ENCODE measurements around the gene SDC3.

The SDC3 gene

DNA sequence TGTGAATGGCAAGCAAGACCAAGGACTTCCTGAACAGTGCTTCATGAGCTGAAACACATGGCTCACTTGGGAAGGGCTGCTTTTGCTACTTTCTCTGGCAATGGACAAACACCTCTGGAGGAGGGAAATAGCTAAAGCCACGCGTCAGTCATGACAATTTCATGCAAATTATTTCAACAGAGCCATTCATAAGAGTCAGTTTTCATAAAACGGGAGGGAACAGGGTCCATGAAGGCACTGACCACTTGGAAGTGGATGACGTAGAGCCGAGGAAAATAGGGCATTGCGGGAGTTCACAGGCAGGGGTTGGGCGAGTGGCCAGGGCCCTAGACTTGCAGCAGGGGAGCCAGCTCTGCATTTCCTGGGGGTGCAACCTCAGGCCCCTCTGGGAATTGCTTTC, 43.9 kb downstream of the SDC3 start:
- no peak overlapping the region for H3K4me3 ChIP-seq (ENCODE audit: low read length)
- DNase-seq (ENCODE audit: low read depth, low spot score): no peak

DNA sequence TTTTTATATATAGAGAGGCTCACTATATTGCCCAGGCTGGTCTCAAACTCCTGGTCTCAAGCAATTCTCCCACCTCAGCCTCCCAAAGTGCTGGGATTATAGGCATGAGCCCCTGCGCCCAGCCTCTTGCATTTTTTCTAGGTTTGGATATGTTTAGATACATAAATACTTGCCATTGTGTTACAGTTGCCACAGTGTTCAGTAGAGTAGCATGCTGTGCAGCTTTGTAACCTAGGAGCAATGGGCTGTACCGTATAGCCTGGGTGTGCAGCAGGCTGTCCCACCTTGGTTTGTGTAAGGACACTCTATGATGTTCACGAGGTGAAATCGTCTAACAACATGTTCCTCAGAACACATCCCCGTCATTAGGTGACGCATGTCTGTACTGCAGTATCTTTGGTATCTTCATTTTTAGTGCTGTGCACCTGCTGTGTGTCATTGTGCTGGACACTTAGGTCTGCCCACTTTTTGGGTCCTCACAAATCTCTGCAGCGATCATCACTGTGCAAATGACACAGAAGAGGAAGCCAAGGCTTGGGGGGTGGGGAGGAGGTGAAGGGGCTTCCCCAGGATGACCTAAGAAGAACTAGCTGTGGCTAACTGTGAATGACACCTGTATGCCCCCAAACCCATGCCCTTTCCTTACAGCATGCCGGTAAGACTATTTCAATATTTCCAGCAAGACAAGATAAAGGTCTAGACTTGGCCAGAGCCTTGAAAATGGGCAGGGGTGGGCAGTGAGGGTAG, 44.5 kb downstream of the SDC3 start:
- no peak for DNase-seq (ENCODE audit: low read depth, low spot score)
- no peak overlapping the region for H3K4me3 ChIP-seq (ENCODE audit: low read length)

DNA sequence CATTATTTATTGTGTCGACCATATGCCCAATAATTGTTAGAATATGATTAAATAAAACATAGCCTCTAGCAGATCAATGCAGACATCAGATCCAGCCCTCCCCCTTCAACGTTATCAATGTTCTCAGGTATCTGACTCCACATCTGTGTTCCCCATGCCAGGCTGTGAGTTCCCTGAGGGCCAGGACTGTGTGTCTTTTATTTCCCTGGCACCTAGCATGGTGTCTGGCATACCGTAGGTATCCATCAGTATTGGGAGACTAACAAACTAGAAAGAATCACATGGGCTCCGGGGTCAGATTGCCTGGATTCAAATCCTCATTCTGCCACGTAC, 48.3 kb downstream of the SDC3 start:
- no peak overlapping the region for H3K4me3 ChIP-seq (ENCODE audit: low read length)
- DNase-seq (ENCODE audit: low read depth, low spot score): no peak

DNA sequence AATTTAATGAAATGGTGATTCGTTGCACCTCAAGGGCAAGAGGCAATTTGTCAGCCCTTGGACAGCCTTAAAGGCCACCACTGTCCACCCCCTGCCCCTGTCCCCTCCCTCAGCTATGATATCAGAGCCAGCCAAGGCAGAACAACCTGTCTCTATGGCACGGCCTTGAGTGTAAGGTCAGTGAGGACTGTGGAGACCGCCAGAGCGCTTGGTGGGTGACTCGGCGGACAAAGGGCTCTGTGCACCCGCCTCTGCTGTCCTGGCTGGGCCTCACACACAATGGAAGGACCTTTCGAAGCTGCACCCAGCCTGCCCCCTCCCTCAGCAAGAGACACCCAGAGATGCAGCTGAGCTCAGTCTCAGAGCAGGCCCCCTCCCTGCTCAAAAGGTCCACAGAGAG, 50.6 kb downstream of the SDC3 start:
- DNase-seq (ENCODE audit: low read depth, low spot score): no peak
- H3K4me3 ChIP-seq (ENCODE audit: low read length): no peak overlapping the region

DNA sequence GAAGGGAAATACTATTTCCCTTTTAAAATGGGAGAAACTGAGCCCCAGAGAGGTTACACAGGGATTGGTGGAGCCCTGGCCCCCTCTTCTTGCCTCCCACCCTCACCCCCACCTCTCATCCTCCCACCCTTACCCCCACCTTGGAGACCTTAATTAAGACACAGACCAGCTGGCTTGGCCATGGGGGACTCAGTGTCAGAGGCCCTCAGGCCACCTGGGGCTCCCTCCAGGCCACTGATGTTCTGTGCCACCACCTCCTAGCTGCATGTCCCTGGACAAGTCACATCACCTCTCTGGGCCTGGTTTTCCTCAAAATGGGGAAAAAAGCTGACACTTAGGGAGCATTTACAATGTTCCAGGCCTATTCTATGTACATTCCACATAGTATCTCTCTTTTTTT, 51.5 kb downstream of the SDC3 start:
- no peak overlapping the region for H3K4me3 ChIP-seq (ENCODE audit: low read length)
- no peak for DNase-seq (ENCODE audit: low read depth, low spot score)

DNA sequence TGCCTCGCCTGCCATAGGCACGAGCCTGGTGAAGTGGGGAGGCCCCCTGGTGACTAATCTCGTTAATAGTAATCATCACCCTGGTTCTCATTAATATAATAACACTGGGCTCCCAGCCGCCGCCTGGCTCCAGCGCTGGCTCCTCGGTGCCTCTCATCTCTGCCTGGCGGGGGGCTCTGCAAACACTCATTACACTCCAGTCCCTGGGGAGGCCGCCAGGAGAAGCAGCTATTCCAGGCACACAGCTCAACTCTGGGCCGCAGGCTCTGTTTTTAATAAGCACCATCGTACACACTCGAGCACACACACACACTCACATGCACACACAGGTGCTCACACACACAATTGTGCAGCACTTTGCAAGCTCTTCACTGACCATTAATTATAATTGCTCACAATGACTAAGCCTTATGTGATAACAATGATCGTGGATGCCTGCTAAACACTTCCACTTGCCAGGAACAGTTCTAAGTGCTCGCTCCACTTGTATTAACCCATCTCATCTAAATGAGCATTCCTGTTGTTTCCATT, 52.2 kb downstream of the SDC3 start:
- no peak for DNase-seq (ENCODE audit: low read depth, low spot score)
- H3K4me3 ChIP-seq (ENCODE audit: low read length): no peak overlapping the region

DNA sequence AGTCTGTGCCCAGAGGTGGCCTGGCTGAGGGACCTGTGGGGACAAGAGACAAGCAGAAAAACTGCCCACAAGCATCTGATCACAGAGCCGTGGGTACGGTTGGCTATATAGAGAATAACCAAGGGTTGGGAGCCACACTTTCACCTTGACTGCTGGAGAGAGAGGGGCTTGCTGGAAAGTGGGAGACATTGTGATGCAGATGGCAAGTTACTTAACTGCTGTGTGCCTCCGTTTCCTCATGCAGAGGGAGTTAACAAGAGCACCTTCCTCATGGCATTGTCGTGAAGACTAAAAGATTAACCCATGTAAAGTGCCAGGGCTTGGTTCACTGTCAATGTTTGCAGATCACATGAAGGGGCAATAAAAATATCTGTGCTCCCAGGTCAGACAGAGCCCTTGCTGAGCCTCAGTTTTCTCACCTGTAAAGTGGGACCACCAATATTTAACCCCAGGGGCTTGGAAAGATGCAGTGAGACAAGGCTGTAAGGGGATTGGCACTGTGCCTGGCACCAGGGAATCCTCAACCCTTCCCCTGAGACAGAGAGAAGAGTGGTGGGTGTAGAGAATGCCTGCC, 52.8 kb downstream of the SDC3 start:
- H3K4me3 ChIP-seq (ENCODE audit: low read length): no peak overlapping the region

DNA sequence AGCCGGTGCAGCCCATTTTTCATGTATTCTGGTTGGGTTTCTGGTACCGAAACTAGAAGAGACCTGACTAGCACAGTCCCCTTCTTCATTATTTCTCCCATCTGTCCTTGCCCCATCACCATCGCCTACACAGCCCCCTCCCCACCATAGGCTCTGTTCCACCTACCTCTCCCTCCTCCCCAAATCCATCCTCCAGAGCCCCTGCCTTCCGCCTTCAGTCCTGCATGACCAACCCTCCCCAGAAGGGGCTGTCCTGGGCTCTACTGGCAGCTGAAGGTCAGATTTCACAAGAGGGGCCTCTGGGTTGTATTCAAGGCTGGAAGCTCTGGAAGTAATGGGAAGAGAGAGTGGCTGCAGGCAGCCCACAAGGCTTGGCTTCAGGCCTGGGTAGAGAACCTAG, 55.2 kb downstream of the SDC3 start:
- H3K4me3 ChIP-seq (ENCODE audit: low read length): no peak overlapping the region
- DNase-seq (ENCODE audit: low read depth, low spot score): no peak

More for the DNA sequence above, 52.8 kb downstream of the SDC3 start:
- DNase-seq (ENCODE audit: low read depth, low spot score): no peak

DNA sequence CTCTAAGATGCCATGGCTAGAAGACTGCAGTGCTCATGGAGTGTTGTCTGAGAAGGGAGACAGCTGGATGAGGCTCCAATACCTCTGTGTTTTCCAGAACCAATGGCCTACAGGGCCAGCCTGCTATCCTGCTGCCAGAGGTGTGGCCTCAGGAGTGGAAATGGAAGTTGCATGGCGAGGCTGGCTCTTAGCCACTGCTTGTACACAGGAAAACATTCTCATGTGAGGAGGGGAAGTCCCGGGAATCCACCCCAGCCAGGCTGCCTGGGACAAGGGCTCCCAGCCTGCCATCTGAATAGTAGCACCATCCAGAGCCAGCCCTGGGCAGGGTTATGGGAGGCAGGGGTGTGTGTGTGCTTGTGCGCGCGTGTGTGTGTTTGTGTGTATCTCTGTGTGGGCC, 56.5 kb downstream of the SDC3 start:
- H3K4me3 ChIP-seq (ENCODE audit: low read length): no peak overlapping the region
- no peak for DNase-seq (ENCODE audit: low read depth, low spot score)

DNA sequence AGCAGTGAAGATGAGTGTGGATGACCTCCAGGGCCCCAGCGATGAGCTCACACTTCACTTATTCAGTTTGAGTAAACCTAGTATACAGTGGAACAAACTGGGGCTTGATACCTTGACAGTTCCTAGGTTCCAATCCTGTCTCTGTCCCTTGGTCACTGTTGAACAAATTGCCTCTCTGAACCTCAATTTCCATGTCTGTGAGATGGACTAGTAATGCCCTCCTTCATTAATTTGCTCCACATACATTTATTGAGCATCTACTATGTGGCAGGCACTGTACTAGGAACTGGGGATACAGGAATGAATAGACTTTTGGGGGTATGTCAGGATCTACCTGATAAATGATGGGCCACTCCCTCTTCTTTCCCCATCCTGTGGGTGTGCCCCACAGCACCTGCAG, 57.3 kb downstream of the SDC3 start:
- H3K4me3 ChIP-seq (ENCODE audit: low read length): no peak overlapping the region
- no peak for DNase-seq (ENCODE audit: low read depth, low spot score)

DNA sequence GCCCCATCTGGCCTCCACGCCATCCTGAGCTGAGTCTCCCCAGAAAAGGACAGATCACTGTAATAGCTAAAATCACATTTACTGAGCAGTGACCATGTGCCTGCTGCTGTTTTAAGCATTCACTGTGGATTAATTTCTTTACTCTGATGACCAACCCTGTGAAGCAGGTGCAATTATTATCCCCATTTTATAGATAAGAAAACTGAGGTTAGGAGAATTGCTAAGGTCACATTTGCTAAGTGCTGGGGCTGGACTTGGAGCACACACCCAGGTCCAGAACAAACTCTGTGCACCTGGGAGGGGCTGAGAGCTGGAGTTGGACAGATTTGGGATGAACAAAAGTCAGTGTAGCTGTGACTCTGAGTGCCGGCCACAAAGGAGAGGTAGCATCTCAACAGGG, 58.0 kb downstream of the SDC3 start:
- DNase-seq (ENCODE audit: low read depth, low spot score): no peak
- H3K4me3 ChIP-seq (ENCODE audit: low read length): no peak overlapping the region

DNA sequence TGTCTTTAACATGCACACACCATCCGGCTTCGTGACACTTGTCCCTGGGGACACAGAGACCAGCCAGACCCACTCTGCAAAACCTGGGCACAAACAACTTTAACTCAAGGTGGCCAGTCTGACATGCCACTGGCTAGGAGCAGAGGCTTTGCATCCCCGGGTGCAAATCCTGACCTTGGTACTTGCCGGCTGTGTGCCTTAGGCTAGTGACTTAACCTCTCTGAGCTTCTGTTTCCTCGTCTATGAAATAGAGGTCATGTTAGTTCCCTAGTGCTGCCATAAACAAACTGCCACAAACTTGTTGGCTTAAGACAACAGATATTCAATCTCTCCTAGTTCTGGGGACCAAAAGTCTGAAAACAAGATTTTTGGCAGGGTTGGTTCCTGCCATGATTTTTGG, 60.4 kb downstream of the SDC3 start:
- no peak overlapping the region for H3K4me3 ChIP-seq (ENCODE audit: low read length)
- DNase-seq (ENCODE audit: low read depth, low spot score): no peak

DNA sequence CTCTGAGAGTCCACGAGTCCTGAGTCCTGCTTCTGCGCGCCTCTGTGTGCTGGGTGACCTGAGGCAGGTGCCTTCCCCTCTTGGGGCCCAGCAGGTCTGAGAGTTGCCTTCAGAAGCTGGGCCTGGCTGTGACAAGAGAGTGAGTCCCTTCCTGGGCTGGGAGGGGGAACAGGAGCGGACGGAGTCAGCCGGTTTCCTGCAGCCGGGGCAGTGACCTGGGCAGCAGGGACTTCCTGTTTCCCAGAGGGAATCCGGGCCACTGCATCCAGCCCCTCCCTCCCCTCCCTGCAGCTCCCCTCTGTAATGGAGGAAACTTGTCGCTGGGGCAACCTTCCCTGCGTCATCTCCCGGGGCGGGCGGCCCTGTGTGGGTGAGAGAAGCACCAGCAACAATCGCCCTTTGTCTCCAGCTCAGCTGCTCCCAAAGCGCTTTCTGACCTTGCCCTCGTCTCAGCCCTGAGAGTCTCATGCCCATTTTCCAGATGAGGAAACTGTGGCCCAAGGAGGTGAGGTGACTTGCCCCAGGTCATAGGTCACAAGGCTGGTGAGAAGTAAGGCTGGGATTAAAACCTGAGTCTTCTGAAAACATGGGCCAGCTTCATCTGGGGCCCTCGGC, 61.1 kb downstream of the SDC3 start:
- H3K4me3 ChIP-seq (ENCODE audit: low read length): no peak overlapping the region
- DNase-seq (ENCODE audit: low read depth, low spot score): no peak

DNA sequence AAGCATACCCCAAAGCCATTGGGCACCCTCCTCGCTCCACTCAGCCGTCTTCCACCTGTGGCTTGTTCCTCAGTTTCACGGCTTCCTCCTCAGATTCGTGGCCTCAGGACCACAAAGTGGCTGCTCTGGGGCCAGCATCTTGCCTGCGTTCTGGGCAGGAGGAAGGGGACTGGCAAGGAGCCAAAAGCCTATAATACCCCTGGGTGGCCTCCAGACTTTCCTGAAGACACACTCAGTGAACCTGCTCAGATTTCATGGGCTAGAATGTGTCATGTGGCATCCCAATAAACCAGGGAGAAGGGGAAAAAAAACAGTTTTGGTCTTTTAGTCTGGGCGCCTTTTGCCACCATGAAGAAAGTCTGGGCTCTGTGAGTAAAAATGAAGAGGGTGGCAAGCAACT, 62.0 kb downstream of the SDC3 start:
- DNase-seq (ENCODE audit: low read depth, low spot score): no peak
- H3K4me3 ChIP-seq (ENCODE audit: low read length): no peak overlapping the region

DNA sequence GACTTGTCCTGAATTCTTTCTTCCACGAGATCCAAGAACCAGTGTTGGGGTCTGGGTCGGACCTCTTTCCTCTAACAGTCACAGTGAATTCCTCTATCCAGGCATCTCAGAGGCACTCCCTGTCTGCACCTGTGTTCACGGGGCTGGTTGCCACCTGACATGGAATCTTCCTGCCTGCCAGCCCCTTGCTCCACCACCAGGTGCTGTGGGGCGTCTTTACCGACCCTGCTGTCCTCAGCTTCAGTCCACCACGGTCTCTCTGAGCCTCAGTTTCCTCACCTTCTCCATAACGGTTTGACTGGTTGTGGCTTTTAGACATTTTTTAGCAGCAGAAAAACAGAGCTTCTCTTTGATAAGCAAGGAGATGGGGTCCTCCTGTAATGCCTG, 62.7 kb downstream of the SDC3 start:
- DNase-seq (ENCODE audit: low read depth, low spot score): no peak
- no peak overlapping the region for H3K4me3 ChIP-seq (ENCODE audit: low read length)

DNA sequence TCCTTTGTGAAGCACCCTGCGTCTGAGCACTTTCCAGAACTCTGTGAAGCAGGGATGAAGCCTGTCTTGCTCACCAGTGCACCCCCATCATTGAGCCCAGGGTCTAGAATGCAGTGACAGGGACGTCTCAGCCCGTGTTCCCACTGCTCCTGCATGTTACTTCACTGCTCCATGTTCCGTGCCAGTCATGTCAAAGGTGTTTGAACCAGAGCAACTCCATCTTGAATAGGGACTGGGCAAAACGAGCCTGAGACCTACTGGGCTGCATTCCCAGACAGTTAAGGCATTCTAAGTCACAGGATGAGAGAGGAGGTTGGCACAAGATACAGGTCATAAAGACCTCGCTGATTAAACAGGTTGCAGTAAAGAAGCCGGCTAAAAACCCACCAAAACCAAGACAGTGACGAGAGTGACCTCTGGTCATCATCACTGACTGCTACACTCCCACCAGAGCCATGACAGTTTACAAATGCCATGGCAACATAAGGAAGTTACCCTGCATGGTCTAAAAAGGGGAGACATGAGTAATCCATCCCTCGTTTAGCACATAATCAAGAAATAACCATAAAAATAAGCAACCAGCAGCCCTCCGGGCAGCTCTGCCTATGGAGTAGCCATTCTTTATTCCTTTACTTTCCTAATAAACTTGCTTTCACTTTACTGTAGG, 63.2 kb downstream of the SDC3 start:
- no peak overlapping the region for H3K4me3 ChIP-seq (ENCODE audit: low read length)
- DNase-seq (ENCODE audit: low read depth, low spot score): no peak

DNA sequence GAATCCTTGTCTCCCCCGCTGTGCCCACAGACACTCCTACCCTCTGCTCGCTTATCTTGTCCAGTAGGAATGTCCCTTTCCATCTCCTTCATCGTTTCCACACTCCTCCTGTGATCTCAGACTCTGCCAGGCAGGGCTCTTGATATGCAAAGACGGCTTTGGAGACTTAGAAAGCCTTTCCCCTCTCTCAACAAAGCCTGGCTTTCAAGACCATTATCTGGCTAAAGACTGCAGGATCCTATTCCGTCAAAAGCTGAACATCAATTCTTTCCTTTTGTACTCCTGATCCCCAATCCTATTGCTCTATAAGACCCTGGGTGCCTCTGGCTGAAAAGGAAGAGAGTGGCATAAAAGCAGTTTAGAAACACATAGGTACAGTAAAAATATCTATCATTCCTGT, 63.9 kb downstream of the SDC3 start:
- DNase-seq (ENCODE audit: low read depth, low spot score): no peak
- H3K4me3 ChIP-seq (ENCODE audit: low read length): no peak overlapping the region

DNA sequence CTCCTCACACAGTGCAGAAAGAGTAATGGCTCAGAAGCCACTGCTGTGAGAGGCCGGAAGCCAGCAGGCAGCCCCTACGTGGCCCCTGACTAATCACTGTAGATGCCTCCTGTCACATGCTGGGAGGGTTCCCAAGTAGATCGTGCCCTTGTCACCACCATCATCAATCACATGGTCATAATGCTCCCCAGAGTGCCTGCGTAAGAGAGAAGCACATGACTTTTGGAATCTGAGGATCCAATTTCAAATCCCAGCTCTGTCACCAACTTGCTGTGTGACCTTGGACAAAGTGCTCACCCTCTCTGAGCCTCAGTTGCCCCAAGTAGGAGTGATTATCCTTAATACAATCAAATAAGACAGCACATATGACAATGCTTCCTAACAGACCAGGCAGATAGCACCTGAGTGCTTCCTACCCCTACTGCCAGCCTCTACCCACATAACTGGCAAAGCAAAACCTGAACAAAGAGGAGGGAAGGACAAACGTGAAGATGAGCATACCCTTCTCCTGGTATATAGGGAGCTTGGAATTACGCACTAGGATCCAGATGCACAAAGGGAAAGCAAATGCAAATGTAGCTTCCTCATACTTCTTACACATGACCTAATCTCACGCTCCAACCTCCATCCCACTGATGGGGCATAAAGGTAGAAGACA, 65.7 kb downstream of the SDC3 start:
- no peak overlapping the region for H3K4me3 ChIP-seq (ENCODE audit: low read length)
- no peak for DNase-seq (ENCODE audit: low read depth, low spot score)

DNA sequence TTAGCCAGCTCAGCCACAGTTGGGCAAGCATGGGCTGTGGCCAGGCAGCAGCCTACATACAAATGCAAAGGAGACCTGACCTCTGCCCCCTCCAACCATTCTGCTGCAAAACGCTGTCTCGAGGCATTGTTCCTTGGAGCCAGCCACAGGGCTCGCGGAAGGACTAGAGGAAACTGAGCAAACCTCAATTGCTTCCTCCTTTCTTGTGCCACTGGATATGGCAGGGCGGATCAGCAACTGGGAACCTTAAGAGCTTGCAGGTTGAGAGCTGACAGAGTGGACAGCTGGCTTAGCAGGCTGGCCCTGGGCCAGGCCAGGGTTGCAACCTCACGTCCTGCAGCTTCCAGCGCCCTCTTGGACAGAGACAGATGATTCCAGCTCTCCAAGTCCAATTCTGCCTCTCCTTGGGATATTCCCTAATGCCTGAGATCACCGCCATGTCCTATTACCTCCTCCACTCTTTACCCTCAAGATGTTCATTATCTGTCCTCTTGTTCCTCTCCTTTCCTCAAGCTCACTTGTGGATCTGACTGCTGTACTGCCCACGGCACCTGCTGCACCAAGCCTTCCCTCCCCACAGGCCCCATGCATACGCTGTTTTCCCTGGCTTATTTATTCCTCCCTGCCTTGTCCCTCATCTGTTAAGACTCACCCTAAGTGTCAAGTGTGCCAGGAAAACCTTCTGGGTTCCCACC, 67.5 kb downstream of the SDC3 start:
- no peak for DNase-seq (ENCODE audit: low read depth, low spot score)

More for the DNA sequence above, 67.5 kb downstream of the SDC3 start:
- H3K4me3 ChIP-seq (ENCODE audit: low read length): no peak overlapping the region
